ENCODE data around the gene FILIP1L. TPM values are rescaled to one million over a fixed set of nuclear protein-coding genes. Genes with fewer than 3 reads are reported as not detected.

The FILIP1L gene
- total RNA-seq, 1 donor from 2014 or later: 41.5 TPM

DNA sequence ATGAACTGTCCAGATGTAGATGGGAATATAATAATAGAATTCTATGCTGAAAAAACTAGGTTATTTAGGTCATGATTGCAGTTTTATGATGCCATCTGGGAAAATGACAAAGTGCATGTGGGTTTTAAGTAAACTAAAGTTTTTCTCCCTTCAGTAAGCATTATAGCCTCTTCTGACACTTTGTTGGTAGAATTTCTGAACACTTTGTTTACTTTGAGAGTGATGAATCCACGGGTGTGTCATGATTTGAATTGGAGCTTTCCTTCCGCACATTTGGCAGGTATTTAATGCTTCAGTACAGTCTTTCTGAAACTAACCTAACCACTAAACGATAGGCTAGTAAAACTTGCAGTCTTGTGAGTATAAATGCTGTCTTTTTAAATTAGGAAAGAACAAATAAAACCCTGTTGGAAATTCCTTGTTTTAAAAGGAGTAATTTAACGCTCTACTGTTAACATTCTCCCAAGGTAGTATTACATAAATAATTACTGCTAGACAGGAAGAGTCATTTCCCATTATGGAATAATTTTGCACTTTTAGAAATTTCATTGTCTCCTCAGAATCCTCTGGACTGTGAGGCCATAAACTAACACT lies 7.0 kb downstream of the FILIP1L start:
- peaks cover 57% of the 10 kb centered on the region for H3K4me1 ChIP-seq
- no peak overlapping the region for H3K27ac ChIP-seq
- no peak overlapping the region for H3K4me3 ChIP-seq
- no peak for DNase-seq (ENCODE audit: extremely low spot score in 2 of 2)
- no peaks in the 10 kb centered on the region for H3K9me3 ChIP-seq
- TF ChIP-seq POLR2A (IDR thresholded peaks at IDR 0.05): no peak
- TF ChIP-seq POLR2AphosphoS5 (IDR thresholded peaks at IDR 0.05; ENCODE audit: insufficient read depth in 1 of 2, low read depth in 1 of 2): peak in 1 of 2 donors; percentile 82
- H3K27me3 ChIP-seq: no peaks in the 10 kb centered on the region
- H3K36me3 ChIP-seq: no peaks in the 10 kb centered on the region
- intact Hi-C loops (cut with DNase I): no loop called here

DNA sequence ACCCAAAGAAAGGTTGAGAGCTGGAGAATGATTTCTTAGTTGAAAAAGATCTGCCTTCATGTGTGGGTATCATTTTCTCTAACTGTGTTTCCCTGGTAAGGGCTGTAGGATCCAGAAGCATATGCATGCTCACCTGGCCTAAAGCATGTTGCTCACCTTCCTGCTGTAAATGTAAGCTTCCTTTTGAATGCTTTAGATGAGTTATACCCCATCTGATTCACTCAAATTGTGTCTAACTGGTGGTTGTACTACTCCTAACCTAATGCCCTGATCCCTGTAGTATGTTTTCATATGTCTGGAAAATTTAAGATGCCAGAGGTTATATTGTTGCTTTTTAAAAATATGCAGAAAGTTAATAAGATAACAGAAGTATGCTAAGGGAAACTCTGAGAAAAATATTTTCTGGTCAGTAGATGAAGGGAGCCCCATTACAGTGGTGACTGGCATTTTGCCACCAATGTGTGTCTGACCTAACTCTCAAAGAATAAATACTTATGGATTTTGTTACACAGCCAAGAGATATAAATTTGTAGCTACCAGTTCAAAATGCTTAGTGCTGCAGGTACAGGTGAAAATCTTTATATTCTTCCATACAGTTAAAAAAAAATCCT lies 7.7 kb downstream of the FILIP1L start:
- Histone ChIP-seq H3K36me3 (no peaks in the 10 kb centered on the region), H3K9me3 (no peaks in the 10 kb centered on the region), H3K4me3 (no peak overlapping the region), H3K4me1 (peaks cover 57% of the 10 kb centered on the region), H3K27ac (peak overlapping the region; percentile 5), H3K27me3 (no peaks in the 10 kb centered on the region)
- TF ChIP-seq POLR2AphosphoS5 (IDR thresholded peaks at IDR 0.05; ENCODE audit: insufficient read depth in 1 of 2, low read depth in 1 of 2) (no peak), POLR2A (IDR thresholded peaks at IDR 0.05) (no peak)
- TF ChIP-seq, protein P1, sequence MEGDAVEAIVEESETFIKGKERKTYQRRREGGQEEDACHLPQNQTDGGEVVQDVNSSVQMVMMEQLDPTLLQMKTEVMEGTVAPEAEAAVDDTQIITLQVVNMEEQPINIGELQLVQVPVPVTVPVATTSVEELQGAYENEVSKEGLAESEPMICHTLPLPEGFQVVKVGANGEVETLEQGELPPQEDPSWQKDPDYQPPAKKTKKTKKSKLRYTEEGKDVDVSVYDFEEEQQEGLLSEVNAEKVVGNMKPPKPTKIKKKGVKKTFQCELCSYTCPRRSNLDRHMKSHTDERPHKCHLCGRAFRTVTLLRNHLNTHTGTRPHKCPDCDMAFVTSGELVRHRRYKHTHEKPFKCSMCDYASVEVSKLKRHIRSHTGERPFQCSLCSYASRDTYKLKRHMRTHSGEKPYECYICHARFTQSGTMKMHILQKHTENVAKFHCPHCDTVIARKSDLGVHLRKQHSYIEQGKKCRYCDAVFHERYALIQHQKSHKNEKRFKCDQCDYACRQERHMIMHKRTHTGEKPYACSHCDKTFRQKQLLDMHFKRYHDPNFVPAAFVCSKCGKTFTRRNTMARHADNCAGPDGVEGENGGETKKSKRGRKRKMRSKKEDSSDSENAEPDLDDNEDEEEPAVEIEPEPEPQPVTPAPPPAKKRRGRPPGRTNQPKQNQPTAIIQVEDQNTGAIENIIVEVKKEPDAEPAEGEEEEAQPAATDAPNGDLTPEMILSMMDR (IDR thresholded peaks at IDR 0.05): no peak
- no peak for DNase-seq (ENCODE audit: extremely low spot score in 2 of 2)
- intact Hi-C loops (cut with DNase I): no loop called here

DNA sequence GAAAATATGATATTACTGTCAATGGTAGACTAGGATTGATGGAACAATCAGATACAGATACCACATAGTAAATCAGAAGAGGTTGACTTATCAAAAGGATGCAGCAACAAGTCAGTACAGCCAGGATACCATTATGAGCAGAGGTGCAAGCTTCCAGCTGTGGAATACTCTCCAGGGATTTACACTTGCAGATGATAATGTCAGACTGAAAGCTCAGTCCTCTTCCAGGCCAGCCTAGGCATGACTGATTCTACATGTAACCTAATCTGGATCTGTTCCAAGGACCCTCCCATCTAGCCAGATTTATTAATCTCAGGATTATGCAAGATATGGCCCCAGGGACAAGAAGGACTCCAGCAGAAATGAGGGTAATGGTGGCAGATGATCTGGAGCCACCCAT lies 8.2 kb downstream of the FILIP1L start:
- no peak for TF ChIP-seq POLR2A (IDR thresholded peaks at IDR 0.05)
- TF ChIP-seq POLR2AphosphoS5 (IDR thresholded peaks at IDR 0.05; ENCODE audit: insufficient read depth in 1 of 2, low read depth in 1 of 2): no peak
- TF ChIP-seq, protein P1 (IDR thresholded peaks at IDR 0.05): no peak
- no peaks in the 10 kb centered on the region for H3K36me3 ChIP-seq
- H3K4me3 ChIP-seq: no peak overlapping the region
- H3K4me1 ChIP-seq: peaks cover 57% of the 10 kb centered on the region
- no peaks in the 10 kb centered on the region for H3K9me3 ChIP-seq
- DNase-seq (ENCODE audit: extremely low spot score in 2 of 2): no peak
- H3K27ac ChIP-seq: peak overlapping the region; percentile 5
- H3K27me3 ChIP-seq: no peaks in the 10 kb centered on the region
- intact Hi-C loops (cut with DNase I): no loop called here

DNA sequence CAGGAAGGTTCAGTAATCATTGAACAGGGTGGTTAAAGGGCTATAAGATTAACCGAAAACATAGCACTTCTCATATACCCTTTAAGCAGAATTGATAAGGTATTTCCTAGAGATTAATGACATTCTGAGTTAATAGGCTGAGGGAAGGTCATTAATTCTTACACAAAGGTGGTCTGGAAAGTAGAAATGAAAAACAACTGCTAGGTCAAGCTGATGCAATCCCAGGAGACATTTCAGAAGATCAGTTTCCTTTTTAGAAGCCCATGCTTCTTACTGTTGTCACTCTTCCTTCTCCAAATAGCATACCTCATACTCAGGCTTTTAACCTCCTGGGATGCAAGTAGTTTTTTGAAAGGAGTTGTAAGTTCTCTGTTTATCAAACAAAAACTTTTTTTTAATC lies 8.8 kb downstream of the FILIP1L start:
- no peak for TF ChIP-seq POLR2A (IDR thresholded peaks at IDR 0.05)
- TF ChIP-seq, protein P1 (IDR thresholded peaks at IDR 0.05): no peak
- no peak for TF ChIP-seq POLR2AphosphoS5 (IDR thresholded peaks at IDR 0.05; ENCODE audit: insufficient read depth in 1 of 2, low read depth in 1 of 2)
- intact Hi-C loops (cut with DNase I): no loop called here
- no peaks in the 10 kb centered on the region for H3K27me3 ChIP-seq
- no peaks in the 10 kb centered on the region for H3K9me3 ChIP-seq
- no peak overlapping the region for H3K4me3 ChIP-seq
- H3K4me1 ChIP-seq: peaks cover 57% of the 10 kb centered on the region
- H3K27ac ChIP-seq: peak overlapping the region; percentile 6
- H3K36me3 ChIP-seq: no peaks in the 10 kb centered on the region
- DNase-seq (ENCODE audit: extremely low spot score in 2 of 2): no peak

DNA sequence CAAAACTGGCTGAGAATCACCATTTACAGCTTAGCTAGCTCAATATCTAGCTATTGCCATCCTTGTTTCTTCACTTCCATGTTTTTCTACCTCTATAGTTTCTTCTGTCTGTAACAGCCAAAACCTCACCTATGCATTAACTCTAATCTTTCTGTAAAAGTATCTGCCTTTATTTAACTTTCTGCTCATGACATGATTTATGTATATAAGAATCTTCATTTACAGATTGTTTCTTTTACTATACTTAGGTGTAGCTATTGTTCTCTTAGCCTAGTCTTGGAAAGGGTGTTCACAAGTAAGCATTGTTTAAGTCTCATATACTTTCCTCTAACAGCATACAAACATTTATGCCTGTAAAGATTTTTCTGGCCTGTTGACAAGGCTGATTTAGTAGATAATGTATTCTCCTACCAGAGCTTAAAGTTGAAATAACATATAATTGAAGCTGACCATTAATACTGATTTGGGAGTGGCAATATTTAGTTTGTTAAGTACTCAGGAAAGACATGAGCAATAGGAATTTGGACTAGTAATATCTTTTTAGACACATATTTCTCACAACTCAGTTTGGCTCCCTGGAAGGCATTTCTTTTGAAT lies 9.4 kb downstream of the FILIP1L start:
- no peaks in the 10 kb centered on the region for H3K9me3 ChIP-seq
- peaks cover 57% of the 10 kb centered on the region for H3K4me1 ChIP-seq
- no peak overlapping the region for H3K4me3 ChIP-seq
- intact Hi-C loops (cut with DNase I): no loop called here
- no peaks in the 10 kb centered on the region for H3K27me3 ChIP-seq
- DNase-seq (ENCODE audit: extremely low spot score in 2 of 2): no peak
- H3K36me3 ChIP-seq: no peaks in the 10 kb centered on the region
- no peak for TF ChIP-seq POLR2AphosphoS5 (IDR thresholded peaks at IDR 0.05; ENCODE audit: insufficient read depth in 1 of 2, low read depth in 1 of 2)
- no peak for TF ChIP-seq POLR2A (IDR thresholded peaks at IDR 0.05)
- TF ChIP-seq, protein P1 (IDR thresholded peaks at IDR 0.05): no peak
- peak overlapping the region; percentile 28 for H3K27ac ChIP-seq

Measured in vagina (tissue), 2 donors.